HEK293 (cell line): ENCODE results near the gene FUT6.

Experiments used
- CTCF ChIA-PET: fragments of 350-600 bp; formaldehyde crosslinking; extraction: SDS; loops from one replicate; lab custom pipeline; 2021; ENCODE audit warnings: antibody characterized with exemption; lab: Yijun Ruan, JAX
- POLR2A ChIA-PET: fragments of 300-600 bp; formaldehyde crosslinking; extraction: SDS; loops from one replicate; lab custom pipeline; 2020; ENCODE audit warnings: antibody characterized with exemption, inconsistent platforms; lab: Yijun Ruan, JAX
- H3K27ac ChIP-seq: fragments of 200-500 bp; sonication (Bioruptor generic); 2 replicates; pipeline ENCODE4 v1.5.1; 2014; ENCODE audit warnings: low read depth, low read length, control low read depth, inconsistent platforms; ENCODE audit errors: extremely low read depth
- H3K36me3 ChIP-seq, 2 experiments: fragments of 200-500 bp in 1 of 2; sonication (Bioruptor generic) in 1 of 2; 1 replicate in 1 of 2; 2 replicates in 1 of 2; pipeline ENCODE4 v1.5.1; 2014 to 2017; ENCODE audit warnings: inconsistent platforms in 2 of 2, low read length in 2 of 2; ENCODE audit not compliant: control insufficient read depth in 2 of 2, insufficient read depth in 1 of 2
- H3K4me1 ChIP-seq: fragments of 200-500 bp; sonication (Bioruptor generic); 2 replicates; pipeline ENCODE4 v1.5.1; 2014; ENCODE audit warnings: mild to moderate bottlenecking, low read length, inconsistent platforms; ENCODE audit not compliant: control insufficient read depth, insufficient read depth
- H3K4me3 ChIP-seq: 2 replicates; pipeline ENCODE4 v1.5.1; 2011; ENCODE audit warnings: low read depth, mild to moderate bottlenecking, control low read depth, low read length, moderate library complexity
- H3K9me3 ChIP-seq: fragments of 200-500 bp; sonication (Bioruptor generic); 2 replicates; pipeline ENCODE4 v1.5.1; 2014; ENCODE audit warnings: low read depth, low read length, inconsistent platforms; ENCODE audit not compliant: control insufficient read depth, insufficient read depth
- BCL11A ChIP-seq: fragments of 450-650 bp; formaldehyde crosslinking; IDR thresholded peaks from 2 replicates; pipeline ENCODE4 v1.5.1; 2016; ENCODE audit warnings: low read depth, missing biosample characterization, missing genetic modification characterization
- GLIS1 ChIP-seq: fragments of 450-650 bp; formaldehyde crosslinking; IDR thresholded peaks from 2 replicates; pipeline ENCODE4 v1.5.1; 2016; ENCODE audit warnings: missing biosample characterization, missing genetic modification characterization
- KLF1 ChIP-seq: fragments of 450-650 bp; formaldehyde crosslinking; IDR thresholded peaks from 2 replicates; pipeline ENCODE4 v1.5.1; 2016; ENCODE audit warnings: missing biosample characterization, missing genetic modification characterization
- KLF10 ChIP-seq: fragments of 450-650 bp; IDR thresholded peaks from 2 replicates; pipeline ENCODE4 v1.5.1; 2018; ENCODE audit warnings: missing biosample characterization, mild to moderate bottlenecking, missing genetic modification characterization
- KLF16 ChIP-seq: fragments of 450-650 bp; formaldehyde crosslinking; IDR thresholded peaks from 2 replicates; pipeline ENCODE4 v1.5.1; 2017; ENCODE audit warnings: missing biosample characterization, missing genetic modification characterization
- KLF9 ChIP-seq: fragments of 450-650 bp; formaldehyde crosslinking; IDR thresholded peaks from 2 replicates; pipeline ENCODE4 v1.5.1; 2016; ENCODE audit warnings: missing biosample characterization, missing genetic modification characterization, low read depth
- SCRT2 ChIP-seq: fragments of 450-650 bp; formaldehyde crosslinking; IDR thresholded peaks from 2 replicates; pipeline ENCODE4 v1.5.1; 2016; ENCODE audit warnings: missing biosample characterization, missing genetic modification characterization
- SP2 ChIP-seq: fragments of 450-650 bp; formaldehyde crosslinking; IDR thresholded peaks from 2 replicates; pipeline ENCODE4 v1.5.1; 2016; ENCODE audit warnings: missing biosample characterization, missing genetic modification characterization
- ZBTB21 ChIP-seq: fragments of 450-650 bp; formaldehyde crosslinking; IDR thresholded peaks from 2 replicates; pipeline ENCODE4 v1.5.1; 2017; ENCODE audit warnings: missing biosample characterization, missing genetic modification characterization
- ZBTB48 ChIP-seq: fragments of 450-650 bp; formaldehyde crosslinking; IDR thresholded peaks from 2 replicates; pipeline ENCODE4 v1.5.1; 2016; ENCODE audit warnings: missing biosample characterization, missing genetic modification characterization
- ZBTB6 ChIP-seq: fragments of 450-650 bp; formaldehyde crosslinking; IDR thresholded peaks from 2 replicates; pipeline ENCODE4 v1.5.1; 2017; ENCODE audit warnings: missing biosample characterization, missing genetic modification characterization
- ZBTB8A ChIP-seq: fragments of 450-650 bp; formaldehyde crosslinking; IDR thresholded peaks from 2 replicates; pipeline ENCODE4 v1.5.1; 2016; ENCODE audit warnings: missing biosample characterization, missing genetic modification characterization
- ZNF138 ChIP-seq: fragments of 450-650 bp; formaldehyde crosslinking; IDR thresholded peaks from 2 replicates; pipeline ENCODE4 v1.5.1; 2016; ENCODE audit warnings: missing biosample characterization, missing genetic modification characterization, borderline replicate concordance
- ZNF140 ChIP-seq: fragments of 450-650 bp; formaldehyde crosslinking; IDR thresholded peaks from 2 replicates; pipeline ENCODE4 v1.5.1; 2016; ENCODE audit warnings: missing biosample characterization, missing genetic modification characterization
- ZNF155 ChIP-seq: fragments of 450-650 bp; formaldehyde crosslinking; IDR thresholded peaks from 2 replicates; pipeline ENCODE4 v1.5.1; 2016; ENCODE audit warnings: missing biosample characterization, missing genetic modification characterization
- ZNF184 ChIP-seq: fragments of 450-650 bp; IDR thresholded peaks from 2 replicates; pipeline ENCODE4 v1.5.1; 2018; ENCODE audit warnings: missing biosample characterization, mild to moderate bottlenecking, missing genetic modification characterization
- ZNF335 ChIP-seq: fragments of 450-650 bp; formaldehyde crosslinking; conservative IDR thresholded peaks from 2 replicates; pipeline ENCODE4 v1.5.1; 2016; ENCODE audit warnings: missing biosample characterization, missing genetic modification characterization
- ZNF48 ChIP-seq: fragments of 450-650 bp; formaldehyde crosslinking; IDR thresholded peaks from 2 replicates; pipeline ENCODE4 v1.5.1; 2016; ENCODE audit warnings: missing biosample characterization, missing genetic modification characterization
- ZNF530 ChIP-seq: fragments of 450-650 bp; formaldehyde crosslinking; IDR thresholded peaks from 2 replicates; pipeline ENCODE4 v1.5.1; 2016; ENCODE audit warnings: low read depth, missing biosample characterization, missing genetic modification characterization
- ZNF610 ChIP-seq: fragments of 450-650 bp; formaldehyde crosslinking; IDR thresholded peaks from 2 replicates; pipeline ENCODE4 v1.5.1; 2016; ENCODE audit warnings: missing biosample characterization, missing genetic modification characterization, borderline replicate concordance
- ZNF624 ChIP-seq: fragments of 450-650 bp; formaldehyde crosslinking; IDR thresholded peaks from 2 replicates; pipeline ENCODE4 v1.5.1; 2017; ENCODE audit warnings: missing biosample characterization, missing genetic modification characterization
- ZNF704 ChIP-seq: fragments of 450-650 bp; formaldehyde crosslinking; IDR thresholded peaks from 2 replicates; pipeline ENCODE4 v1.5.1; 2016; ENCODE audit warnings: missing biosample characterization, missing genetic modification characterization
- ZNF777 ChIP-seq: fragments of 450-650 bp; formaldehyde crosslinking; IDR thresholded peaks from 2 replicates; pipeline ENCODE4 v1.5.1; 2017; ENCODE audit warnings: missing biosample characterization, missing genetic modification characterization, borderline replicate concordance
- ZNF830 ChIP-seq: fragments of 450-650 bp; IDR thresholded peaks from 2 replicates; pipeline ENCODE4 v1.5.0; 2018; ENCODE audit warnings: missing biosample characterization, missing genetic modification characterization, low read depth, mild to moderate bottlenecking, moderate library complexity
- TF ChIP-seq, protein P1 (sequence below): fragments of 450-650 bp; formaldehyde crosslinking; IDR thresholded peaks from 2 replicates; pipeline ENCODE4 v1.5.1; 2016; ENCODE audit warnings: missing biosample characterization, missing genetic modification characterization
- TF ChIP-seq, protein P2 (sequence below): fragments of 450-650 bp; formaldehyde crosslinking; IDR thresholded peaks from 2 replicates; pipeline ENCODE4 v1.5.1; 2016; ENCODE audit warnings: missing biosample characterization, missing genetic modification characterization

FUT6 gene

GRCh38 chr19:5804516-5805461 is 34.7 kb downstream of the FUT6 start, which contains the start of gene NRTN:
Gene NRTN, plus strand, starts transcription at chr19:5805067. Its CDS starts 19,099 bp downstream, at chr19:5824166.
- ChIA-PET POLR2A (interaction anchor here (0.5 to 1.6 kb wide), 15 partner anchors 12 to 218 kb away, joined by 3 to 29 read pairs (median 5); partner anchors contain the start of genes DUS3L, NDUFA11, RPL36 and VMAC), CTCF (interaction anchor here (0.6 to 2.3 kb wide), 74 partner anchors 10 to 701 kb away, joined by 3 to 71 read pairs (median 6); partner anchors contain the start of genes CAPS, DUS3L, FUT6 and NDUFA11)
- no peaks in the 10 kb centered on the region for H3K9me3 ChIP-seq
- peak within 1 kb of the TSS; percentile 26 for H3K4me3 ChIP-seq
- TF ChIP-seq ZNF777 (tag by site-specific recombination) (peak; percentile 67; the same call in 1 of the 2 replicates), GLIS1 (no peak), KLF9 (peak; percentile 71; the same call in 1 of the 2 replicates), KLF10 (tag by site-specific recombination) (peak; percentile 61; the same call in 1 of the 2 replicates), ZNF830 (tag by site-specific recombination) (no peak), KLF1 (0 out of 2 replicates have a peak, but pooled peaks have one; percentile 26), SP2 (tag by site-specific recombination) (peak; percentile 38; the same call in 1 of the 2 replicates), ZNF335 (tag by site-specific recombination) (peak; percentile 3; the same call in 1 of the 2 replicates)
- TF ChIP-seq, protein P1, sequence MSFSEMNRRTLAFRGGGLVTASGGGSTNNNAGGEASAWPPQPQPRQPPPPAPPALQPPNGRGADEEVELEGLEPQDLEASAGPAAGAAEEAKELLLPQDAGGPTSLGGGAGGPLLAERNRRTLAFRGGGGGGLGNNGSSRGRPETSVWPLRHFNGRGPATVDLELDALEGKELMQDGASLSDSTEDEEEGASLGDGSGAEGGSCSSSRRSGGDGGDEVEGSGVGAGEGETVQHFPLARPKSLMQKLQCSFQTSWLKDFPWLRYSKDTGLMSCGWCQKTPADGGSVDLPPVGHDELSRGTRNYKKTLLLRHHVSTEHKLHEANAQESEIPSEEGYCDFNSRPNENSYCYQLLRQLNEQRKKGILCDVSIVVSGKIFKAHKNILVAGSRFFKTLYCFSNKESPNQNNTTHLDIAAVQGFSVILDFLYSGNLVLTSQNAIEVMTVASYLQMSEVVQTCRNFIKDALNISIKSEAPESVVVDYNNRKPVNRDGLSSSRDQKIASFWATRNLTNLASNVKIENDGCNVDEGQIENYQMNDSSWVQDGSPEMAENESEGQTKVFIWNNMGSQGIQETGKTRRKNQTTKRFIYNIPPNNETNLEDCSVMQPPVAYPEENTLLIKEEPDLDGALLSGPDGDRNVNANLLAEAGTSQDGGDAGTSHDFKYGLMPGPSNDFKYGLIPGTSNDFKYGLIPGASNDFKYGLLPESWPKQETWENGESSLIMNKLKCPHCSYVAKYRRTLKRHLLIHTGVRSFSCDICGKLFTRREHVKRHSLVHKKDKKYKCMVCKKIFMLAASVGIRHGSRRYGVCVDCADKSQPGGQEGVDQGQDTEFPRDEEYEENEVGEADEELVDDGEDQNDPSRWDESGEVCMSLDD (tag by site-specific recombination), result peak; percentile 71
- H3K27ac ChIP-seq, result no peak within 1 kb of the TSS
- H3K4me1 ChIP-seq, result peaks cover 3% of the 10 kb centered on the region; the same call in 1 of the 2 replicates
- H3K36me3 ChIP-seq, result no peaks in the 10 kb centered on the region

DNA sequence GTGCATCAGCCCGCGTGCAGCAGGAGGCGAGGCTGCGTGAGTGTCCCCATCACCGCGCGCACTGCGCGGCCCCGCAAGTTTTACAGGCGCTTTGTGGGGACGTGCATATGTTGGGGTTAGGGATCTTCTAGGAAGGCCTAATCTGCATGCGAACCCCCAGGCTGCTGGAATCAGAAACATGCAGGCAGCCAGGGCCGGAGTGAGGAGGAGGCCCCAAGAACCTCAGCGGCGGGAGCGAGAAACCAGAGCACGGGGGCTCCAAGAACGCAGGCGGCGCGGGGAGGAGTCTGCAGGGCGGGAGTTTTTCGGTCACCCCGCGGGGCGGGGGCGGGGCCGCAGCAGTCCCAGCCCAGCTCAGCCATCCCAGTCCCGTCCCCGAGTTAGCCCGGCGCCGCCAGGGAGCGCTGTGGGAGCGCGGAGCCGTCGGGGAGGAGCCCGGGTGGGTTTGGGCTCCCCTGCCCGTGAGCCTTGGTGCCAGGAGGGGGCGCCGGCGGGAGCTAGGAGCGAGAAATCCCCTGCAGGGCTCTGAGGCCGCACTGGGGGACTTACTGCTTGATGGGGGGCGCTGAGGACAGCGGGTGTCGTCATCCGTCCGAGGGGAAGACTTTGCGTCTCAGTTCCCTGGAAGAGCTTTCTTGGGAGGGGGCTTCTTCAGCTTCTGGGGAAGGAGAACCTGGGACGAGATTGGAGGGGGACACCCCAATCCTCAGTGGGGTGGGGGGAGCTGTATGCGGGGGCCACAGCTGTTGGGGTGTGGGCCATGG is 35.6 kb downstream of the FUT6 start:
- ChIA-PET CTCF (interaction anchor here (0.6 to 2.3 kb wide), 84 partner anchors 9 to 1809 kb away, joined by 3 to 71 read pairs (median 5); partner anchors contain the start of genes CAPS, DUS3L, FUT6 and NDUFA11), POLR2A (interaction anchor here (0.5 to 1.6 kb wide), 15 partner anchors 11 to 218 kb away, joined by 3 to 29 read pairs (median 5); partner anchors contain the start of genes DUS3L, NDUFA11, RPL36 and VMAC)
- Histone ChIP-seq H3K4me3 (peak overlapping the region; percentile 25), H3K36me3 (no peaks in the 10 kb centered on the region), H3K27ac (no peak overlapping the region), H3K4me1 (peaks cover 3% of the 10 kb centered on the region; the same call in 1 of the 2 replicates), H3K9me3 (no peaks in the 10 kb centered on the region)
- TF ChIP-seq ZBTB8A (tag by site-specific recombination) (peak; percentile 78), ZBTB6 (tag by site-specific recombination) (peak; percentile 74), ZNF704 (no peak), KLF16 (tag by site-specific recombination) (peak; percentile 92), ZNF530 (no peak), ZNF138 (tag by site-specific recombination) (no peak), ZNF184 (peak; percentile 75), ZBTB21 (tag by site-specific recombination) (no peak), ZNF140 (tag by site-specific recombination) (no peak), ZNF624 (no peak), ZNF155 (tag by site-specific recombination) (no peak), ZNF610 (tag by site-specific recombination) (peak; percentile 35), ZNF48 (tag by site-specific recombination) (no peak), ZBTB48 (tag by site-specific recombination) (peak; percentile 56; the same call in 1 of the 2 replicates), SCRT2 (tag by site-specific recombination) (no peak), BCL11A (tag by site-specific recombination) (no peak)
- TF ChIP-seq, protein P2, sequence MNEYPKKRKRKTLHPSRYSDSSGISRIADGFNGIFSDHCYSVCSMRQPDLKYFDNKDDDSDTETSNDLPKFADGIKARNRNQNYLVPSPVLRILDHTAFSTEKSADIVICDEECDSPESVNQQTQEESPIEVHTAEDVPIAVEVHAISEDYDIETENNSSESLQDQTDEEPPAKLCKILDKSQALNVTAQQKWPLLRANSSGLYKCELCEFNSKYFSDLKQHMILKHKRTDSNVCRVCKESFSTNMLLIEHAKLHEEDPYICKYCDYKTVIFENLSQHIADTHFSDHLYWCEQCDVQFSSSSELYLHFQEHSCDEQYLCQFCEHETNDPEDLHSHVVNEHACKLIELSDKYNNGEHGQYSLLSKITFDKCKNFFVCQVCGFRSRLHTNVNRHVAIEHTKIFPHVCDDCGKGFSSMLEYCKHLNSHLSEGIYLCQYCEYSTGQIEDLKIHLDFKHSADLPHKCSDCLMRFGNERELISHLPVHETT (tag by site-specific recombination), result peak; percentile 82; the same call in 1 of the 2 replicates
